Right cardiac atrium (tissue), 5 donors: ENCODE data around the gene TECTA. TPM values are rescaled to one million over a fixed set of nuclear protein-coding genes. Genes with fewer than 3 reads are reported as not detected.
"Not testable (repeated sequence)": the region's sequence is repeated elsewhere in the genome, so short reads cannot be mapped to it uniquely, and the experiment has no call there.

Experiments
- ATAC-seq, 2 donors: fragments of 200-7000 bp; cut with Tn5 transposase; one replicate each; pipeline versions ENCODE4 v1.8.0 to v1.9.1; 2020; ENCODE audit warnings: moderate library complexity in 2 of 2, mild to moderate bottlenecking in 1 of 2
- DNase-seq, 3 donors: peaks; one replicate each; pipeline ENCODE4 v3.0.0-alpha.2; 2020
- H3K27ac ChIP-seq: one replicate; pipeline ENCODE4 v1.5.1; 2013; ENCODE audit warnings: mild to moderate bottlenecking, low read length, control low read depth, moderate library complexity
- H3K27me3 ChIP-seq: one replicate; pipeline ENCODE4 v1.6.1; 2013; ENCODE audit not compliant: control insufficient read depth, insufficient read depth
- H3K4me1 ChIP-seq: one replicate; pipeline ENCODE4 v1.6.1; 2013; ENCODE audit warnings: low read length; ENCODE audit not compliant: control insufficient read depth, insufficient read depth
- H3K4me3 ChIP-seq: one replicate; pipeline ENCODE4 v1.5.1; 2013; ENCODE audit warnings: low read length, control low read depth
- H3K9me3 ChIP-seq: one replicate; pipeline ENCODE4 v1.6.1; 2013; ENCODE audit warnings: low read length; ENCODE audit not compliant: control insufficient read depth
- WGBS: extraction: QIAGEN DNeasy Blood & Tissue Kit; methylation state at CpG from one replicate; pipeline ENCODE4 v1.1.7; 2013; 5-methylcytosine and 5-hydroxymethylcytosine counted together
- intact Hi-C, 4 donors: fragments of 100-400 bp; cut with DNase I; formaldehyde crosslinking; loops; one replicate each; pipeline versions ENCODE4 v1.11.0 to v1.14.0; 2022 to 2023
- polyA plus RNA-seq: library from polyadenylated mRNA; stranded (reverse); fragments of 200-250 nt; gene quantifications from one replicate; pipeline ENCODE4 v1.2.3, GENCODE V29; 2013
- total RNA-seq, 4 donors: library from RNA; stranded (reverse); fragmentation: NEBNext Ultra II Directional; extraction: Animal tissue kit (Norgen Biotek cat#: 25700); gene quantifications; one replicate each; pipeline ENCODE4 v1.2.1, GENCODE V29; 2021
- donor health status: healthy with polysubstance abuse.
- donor health status: DM: no; HTN: yes; CAD: no.
- donor health status: DM: no; HTN: no; CAD: no.
- donor health status: DM: no; HTN: yes; CAD: no; lungs with severe emphysema.
- donor health status: DM: yes; HTN: yes; CAD: no.

Gene TECTA
- total and polyA plus RNA-seq, 5 donors, result 2.1 to 7.4 (median 4.0) TPM

GRCh38 chr11:121235057-121235456 is 134.0 kb downstream of the TECTA start:
- H3K27ac ChIP-seq, result no peak overlapping the region
- peaks cover 9% of the 10 kb centered on the region for H3K4me1 ChIP-seq
- H3K4me3 ChIP-seq, result no peak overlapping the region
- ATAC-seq (peak; percentile 40 to 57), DNase-seq (no peak)
- intact Hi-C loops, result no loop called here
- no peaks in the 10 kb centered on the region for H3K9me3 ChIP-seq
- H3K27me3 ChIP-seq, result no peaks in the 10 kb centered on the region
- WGBS, result 87% methylated on average over 3 of the region's 3 CpGs

- intact Hi-C loops, result no loop called here
- ATAC-seq, result peak in 1 of 2 donors; percentile 60
Observed at GRCh38 chr11:121236115-121237001, 135.3 kb downstream of the TECTA start.

GRCh38 chr11:121237247-121237646 is 136.2 kb downstream of the TECTA start:
- H3K27ac ChIP-seq, DNase-seq, H3K27me3 ChIP-seq, intact Hi-C loops, H3K9me3 ChIP-seq, H3K4me1 ChIP-seq, ATAC-seq, H3K4me3 ChIP-seq: not testable (repeated sequence)
- 79% methylated on average over 6 of the region's 6 CpGs for WGBS

More at GRCh38 chr11:121236115-121237001, 135.3 kb downstream of the TECTA start:
- H3K4me3 ChIP-seq, result no peak overlapping the region
- H3K9me3 ChIP-seq, result no peaks in the 10 kb centered on the region
- peaks cover 6% of the 10 kb centered on the region for H3K4me1 ChIP-seq
- no peaks in the 10 kb centered on the region for H3K27me3 ChIP-seq
- H3K27ac ChIP-seq, result no peak overlapping the region
- no peak for DNase-seq
- WGBS, result 55% methylated on average over 15 of the region's 15 CpGs

GRCh38 chr11:121237686-121238658 is 136.9 kb downstream of the TECTA start:
- H3K27me3 ChIP-seq, result no peaks in the 10 kb centered on the region
- H3K4me3 ChIP-seq, result no peak overlapping the region
- DNase-seq (peak in 1 of 3 donors; percentile 31), ATAC-seq (no peak)
- peaks cover 4% of the 10 kb centered on the region for H3K4me1 ChIP-seq
- no peaks in the 10 kb centered on the region for H3K9me3 ChIP-seq
- H3K27ac ChIP-seq, result no peak overlapping the region
- intact Hi-C loops, result no loop called here
- WGBS, result 69% methylated on average over 12 of the region's 12 CpGs

DNA sequence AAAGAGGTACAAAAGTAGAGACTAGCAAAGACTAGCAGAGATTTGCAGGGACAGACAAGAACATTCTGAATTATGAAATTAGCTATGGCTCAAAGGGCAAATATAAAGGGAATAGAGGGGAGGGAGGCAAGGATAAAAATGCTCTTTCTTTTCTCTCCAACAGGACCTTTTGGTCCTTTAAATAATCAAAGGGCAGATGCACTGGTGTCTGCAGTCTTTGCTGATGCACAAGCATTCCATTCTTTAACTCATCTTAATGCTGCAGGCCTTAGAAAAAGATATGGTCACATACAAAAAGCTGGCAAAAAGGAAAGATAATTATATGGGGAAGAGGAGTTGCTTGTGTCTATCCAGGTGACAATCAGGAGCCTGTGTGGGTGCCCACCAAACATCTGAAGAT is 137.9 kb downstream of the TECTA start:
- DNase-seq, result no peak
- no peak overlapping the region for H3K4me3 ChIP-seq
- H3K4me1 ChIP-seq, result peaks cover 4% of the 10 kb centered on the region
- intact Hi-C loops, result no loop called here
- H3K27me3 ChIP-seq, result no peaks in the 10 kb centered on the region
- H3K27ac ChIP-seq, result no peak overlapping the region
- ATAC-seq, result no peak
- no peaks in the 10 kb centered on the region for H3K9me3 ChIP-seq

- not testable (repeated sequence) for H3K9me3 ChIP-seq, H3K4me3 ChIP-seq, DNase-seq, H3K4me1 ChIP-seq, H3K27ac ChIP-seq, H3K27me3 ChIP-seq, ATAC-seq
- intact Hi-C loops, result loop anchor here in 1 of 4 donors (5.0 kb wide), 1 partner anchor 352 kb away; no protein-coding TSS in a partner anchor
- WGBS, result 69% methylated on average over 5 of the region's 5 CpGs
Observed at GRCh38 chr11:121240001-121240400, 139.0 kb downstream of the TECTA start.

DNA sequence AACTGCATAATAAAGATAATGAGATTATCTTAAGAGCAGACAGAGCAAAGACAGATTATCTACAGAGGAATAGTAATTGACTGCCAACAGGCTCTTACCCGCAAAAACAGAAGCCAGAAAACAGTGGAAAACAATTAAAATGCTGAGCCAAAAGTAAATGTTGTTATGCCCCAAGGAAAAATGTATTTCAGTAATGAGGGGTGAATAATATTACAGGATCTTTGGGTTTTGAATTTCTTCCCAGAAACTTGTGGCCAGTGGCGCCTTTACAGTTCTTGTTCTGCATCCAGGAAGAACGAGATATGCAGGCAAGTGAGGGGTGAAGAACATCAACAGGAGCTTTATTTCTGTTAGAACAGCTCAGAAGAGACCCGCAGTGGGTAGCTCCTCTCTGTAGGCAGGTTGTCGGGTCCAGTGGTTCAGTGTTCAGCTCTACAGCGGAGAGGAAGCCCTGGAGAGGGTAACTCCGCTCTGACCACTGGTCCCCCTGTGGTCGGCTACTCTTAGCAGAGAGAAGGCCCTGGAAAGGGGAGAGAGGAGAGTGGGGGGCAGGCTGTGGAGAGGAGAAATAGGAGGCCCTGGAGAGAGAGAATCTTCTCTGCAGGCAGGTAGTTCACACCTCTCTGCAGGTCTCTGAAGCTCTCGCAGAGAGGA is 139.7 kb downstream of the TECTA start:
- peaks cover 4% of the 10 kb centered on the region for H3K4me1 ChIP-seq
- ATAC-seq, result peak; percentile 20 to 54
- WGBS, result 60% methylated on average over 9 of the region's 9 CpGs
- peak in 1 of 3 donors; percentile 42 for DNase-seq
- H3K27me3 ChIP-seq, result no peaks in the 10 kb centered on the region
- H3K27ac ChIP-seq, result no peak overlapping the region
- intact Hi-C loops, result loop anchor here in 1 of 4 donors (5.0 kb wide), 1 partner anchor 352 kb away; no protein-coding TSS in a partner anchor
- H3K4me3 ChIP-seq, result no peak overlapping the region
- H3K9me3 ChIP-seq, result no peaks in the 10 kb centered on the region

Other genes starting within 250 kb of the TECTA start
- 10 to 100 TPM; 42.6 to 47.7 (median 46.0) TPM for gene TBCEL, start 77.1 kb upstream of the TECTA start, total RNA-seq
- 6.2 TPM for gene TBCEL, start 77.1 kb upstream of the TECTA start, polyA plus RNA-seq
- gene SC5D, start 191.5 kb downstream of the TECTA start, total RNA-seq, result 10 to 100 TPM; 30.1 to 34.7 (median 32.4) TPM
- gene SC5D, start 191.5 kb downstream of the TECTA start, polyA plus RNA-seq, result 29.7 TPM